Endometrium (tissue), 2 donors: ENCODE results near the gene OTOR.

Source experiments
- FAIRE-seq: peaks from 2 replicates; lab custom pipeline; 2012; peaks lifted over from hg19 to GRCh38; lab: Jason Lieb, UNC
- donor health status: control.
- donor health status: control.

OTOR gene

DNA sequence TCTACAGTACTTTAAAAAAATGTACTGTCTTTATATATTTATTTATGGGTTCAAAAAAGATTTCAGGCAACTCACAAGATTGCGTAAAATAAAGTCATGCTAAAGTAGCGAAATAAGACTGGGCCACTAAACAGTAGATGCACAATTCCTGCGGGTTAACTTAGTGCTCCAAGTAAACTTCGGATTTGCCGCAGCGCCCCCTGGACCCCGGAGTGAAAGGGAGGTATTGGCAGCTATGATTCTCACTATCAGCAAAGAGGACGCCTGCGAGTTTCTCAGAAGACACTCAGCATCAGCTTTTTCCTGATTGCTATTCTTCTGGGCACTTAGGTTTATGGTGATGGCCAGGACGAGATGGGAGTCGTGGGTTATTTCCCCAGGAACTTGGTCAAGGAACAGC lies 1.4 kb downstream of the OTOR start:
- no peak for FAIRE-seq

GRCh38 chr20:16752082-16752481 lies 3.9 kb downstream of the OTOR start:
- no peak for FAIRE-seq

DNA sequence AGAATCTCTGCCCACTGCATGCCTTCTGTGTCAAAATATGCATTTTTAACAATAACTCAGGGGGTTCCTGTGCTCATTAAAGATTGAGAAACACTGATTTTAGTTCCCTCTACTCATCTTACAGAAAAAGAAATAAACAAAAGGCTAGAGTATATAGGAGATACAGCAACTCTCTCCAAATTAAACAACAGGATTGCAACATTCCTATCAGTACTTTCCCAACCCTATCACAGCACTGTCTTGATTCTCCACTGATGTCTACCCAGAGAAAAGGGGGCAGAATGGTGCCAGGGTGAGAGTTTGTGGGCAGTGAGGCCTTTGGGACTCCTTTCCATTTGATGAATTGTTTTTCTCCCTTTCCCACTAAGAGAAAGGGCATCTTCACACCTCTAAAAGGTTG lies 4.7 kb downstream of the OTOR start:
- no peak for FAIRE-seq

DNA sequence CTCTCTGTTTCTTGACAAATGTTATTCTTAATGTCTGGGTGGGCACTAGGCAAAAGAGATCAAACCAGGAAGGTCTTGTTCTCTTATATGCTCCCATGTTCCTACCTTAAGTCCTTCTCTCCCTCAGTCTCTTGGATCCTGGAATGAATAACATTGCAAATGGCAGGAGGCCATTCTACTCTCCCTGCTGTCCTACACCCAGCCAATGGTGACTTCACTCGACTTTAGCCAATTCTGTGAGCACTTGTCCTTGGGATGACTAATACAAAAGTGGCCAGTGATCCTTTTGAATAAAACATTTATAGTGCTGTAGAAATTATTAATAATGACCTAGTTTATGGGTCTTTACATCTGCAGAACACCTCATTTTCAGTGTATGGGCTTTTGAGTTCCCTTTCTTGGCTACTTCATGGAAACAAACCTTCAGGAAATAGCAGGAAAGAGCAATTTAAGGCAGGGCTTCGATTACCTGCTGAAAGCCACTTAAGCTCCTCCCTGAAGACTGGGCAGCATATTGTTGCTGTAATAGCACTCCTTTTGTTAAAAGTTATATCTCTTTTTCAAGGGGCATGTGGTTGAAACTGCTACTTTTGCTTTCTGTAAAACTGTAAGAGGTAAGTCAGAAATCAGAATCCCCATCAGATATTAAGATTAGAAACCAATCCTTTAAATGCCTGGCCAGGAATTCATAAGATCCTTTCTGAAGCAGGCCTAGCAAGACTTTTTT lies 10.5 kb downstream of the OTOR start:
- no peak for FAIRE-seq

DNA sequence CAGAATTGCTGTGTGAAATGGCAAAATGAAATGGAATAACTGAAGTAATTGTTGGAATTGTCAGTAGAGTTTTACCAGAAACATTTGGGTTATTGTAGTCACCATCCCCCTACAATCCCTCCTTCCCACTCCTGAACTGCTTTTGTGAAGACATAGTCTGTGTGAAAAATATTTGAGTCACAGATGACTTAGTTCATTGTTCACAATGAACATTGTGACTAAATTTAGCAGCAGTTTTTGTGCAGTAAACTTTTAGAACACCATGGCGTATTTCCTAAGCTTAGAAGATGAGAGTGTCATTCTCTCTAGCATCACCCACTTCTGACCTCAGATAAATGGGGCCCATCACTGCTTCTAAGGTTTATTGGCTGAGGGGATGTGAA lies 11.0 kb downstream of the OTOR start:
- no peak for FAIRE-seq

GRCh38 chr20:16760431-16761304 lies 12.5 kb downstream of the OTOR start:
- FAIRE-seq, result no peak

- FAIRE-seq, result peak; percentile 69
Observed at GRCh38 chr20:16761305-16761829, 13.2 kb downstream of the OTOR start.

GRCh38 chr20:16764560-16764959 lies 16.4 kb downstream of the OTOR start:
- FAIRE-seq, result no peak

DNA sequence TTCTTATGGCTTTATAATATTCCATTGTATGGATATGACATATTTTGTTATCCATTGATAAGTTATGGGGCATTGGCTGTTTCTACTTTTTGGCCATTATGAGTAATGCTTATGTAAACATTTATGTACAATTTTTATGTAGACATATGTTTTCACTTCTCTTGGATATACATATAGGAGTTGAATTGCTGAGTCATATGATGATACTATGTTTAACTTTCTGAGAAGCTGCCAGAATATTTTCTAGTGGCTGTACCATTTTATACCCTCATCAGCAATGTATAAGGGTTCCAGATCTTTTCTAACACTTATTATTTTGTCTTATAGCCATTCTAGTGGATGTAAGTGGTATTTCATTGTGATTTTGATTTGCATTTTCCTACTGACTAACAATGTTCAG lies 23.1 kb downstream of the OTOR start:
- FAIRE-seq, result no peak

DNA sequence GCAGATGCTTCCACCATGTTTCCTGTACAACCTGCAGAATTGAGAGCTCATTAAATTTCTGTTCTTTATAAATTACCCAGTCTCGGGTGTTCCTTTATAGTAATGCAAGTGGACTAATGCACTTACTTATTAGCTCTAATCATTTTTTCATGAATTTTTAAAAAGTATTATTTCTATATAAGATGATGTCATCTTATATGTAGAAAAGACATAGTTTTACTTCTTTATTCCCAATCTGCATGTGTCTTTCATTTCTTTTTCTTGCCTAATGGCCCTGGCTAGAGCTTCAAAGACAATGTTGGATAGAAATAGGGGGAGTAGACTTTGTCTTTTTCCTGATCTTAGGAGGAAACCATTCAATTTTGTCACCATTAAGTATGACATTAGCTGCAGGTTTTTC lies 27.8 kb downstream of the OTOR start:
- FAIRE-seq, result no peak

GRCh38 chr20:16777126-16777525 lies 29.0 kb downstream of the OTOR start:
- FAIRE-seq, result no peak

DNA sequence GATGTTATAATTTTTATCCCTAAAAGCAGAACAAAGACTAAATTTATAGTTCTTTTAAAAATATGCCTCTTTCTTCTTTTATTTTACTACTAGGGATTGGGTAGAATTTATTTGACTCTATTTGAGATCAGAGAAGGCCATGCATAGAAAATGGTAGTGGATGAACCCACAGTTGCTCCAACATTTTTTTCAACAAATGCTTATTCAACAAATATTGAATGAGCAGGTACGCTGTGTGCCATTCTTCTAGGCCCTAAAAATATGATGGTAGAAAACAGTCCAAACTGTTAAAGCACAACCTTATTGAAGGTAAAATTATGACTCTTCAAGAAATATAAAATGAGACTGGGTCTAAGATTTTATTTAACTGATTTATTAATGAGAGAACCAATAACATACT lies 30.0 kb downstream of the OTOR start:
- no peak for FAIRE-seq

DNA sequence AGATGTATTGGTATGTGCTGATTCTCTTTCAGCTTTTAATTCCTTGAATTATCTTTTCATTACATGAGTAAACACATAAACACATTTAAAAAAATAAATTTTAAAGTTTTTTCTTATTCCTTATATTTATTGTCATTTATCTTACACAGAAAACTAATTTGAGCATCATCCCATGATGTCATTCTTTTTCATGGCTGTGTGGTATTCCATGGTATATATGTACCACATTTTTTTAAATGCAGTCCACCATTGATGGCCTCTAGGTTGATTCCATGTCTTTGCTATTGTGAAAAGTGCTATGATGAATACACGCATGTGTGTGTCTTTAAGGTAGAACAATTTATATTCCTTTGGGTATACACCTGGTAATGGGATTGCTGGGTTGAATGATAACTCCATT lies 33.3 kb downstream of the OTOR start:
- no peak for FAIRE-seq

GRCh38 chr20:16785226-16785625 lies 37.1 kb downstream of the OTOR start:
- no peak for FAIRE-seq
